ENCODE measurements around the gene ZNF516.

ZNF516 gene

GRCh38 chr18:76379226-76380126 lies 115.6 kb downstream of the ZNF516 start:
- DNase-seq, result no peak

DNA sequence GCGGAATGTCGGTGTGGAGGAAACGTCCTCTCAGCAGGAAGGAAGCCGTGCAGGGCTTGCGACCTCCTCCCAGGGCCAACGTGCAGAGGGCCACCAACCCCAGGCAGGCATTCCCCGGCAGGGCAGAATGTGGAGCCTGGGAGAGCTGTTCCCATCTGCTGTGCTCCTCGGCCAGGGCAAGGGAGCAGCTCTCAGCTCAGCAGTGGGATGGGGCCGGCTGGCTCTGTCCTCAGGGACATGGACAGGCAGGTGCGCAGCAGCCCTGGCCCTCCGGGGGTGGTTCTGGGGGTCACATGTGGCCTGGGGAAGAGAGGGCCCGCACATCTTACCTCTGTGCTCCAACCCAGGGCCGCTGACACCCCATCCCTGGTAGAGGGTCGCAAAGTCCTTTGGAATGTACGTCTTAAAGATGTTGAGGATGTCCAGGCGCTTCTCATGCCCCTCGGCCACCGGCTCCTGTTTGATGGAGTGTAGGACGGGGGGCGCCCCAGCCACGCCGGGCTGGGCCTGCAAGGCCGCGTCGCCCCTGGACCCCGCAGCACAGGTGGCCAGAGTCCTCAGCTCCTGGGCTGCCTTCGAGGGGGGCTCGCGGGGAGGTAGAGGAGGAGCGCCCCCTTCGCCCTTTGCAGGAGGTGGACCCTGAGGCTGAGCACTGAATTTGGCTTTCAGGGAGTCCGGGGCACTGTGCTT lies 116.4 kb downstream of the ZNF516 start:
- DNase-seq, result no peak

DNA sequence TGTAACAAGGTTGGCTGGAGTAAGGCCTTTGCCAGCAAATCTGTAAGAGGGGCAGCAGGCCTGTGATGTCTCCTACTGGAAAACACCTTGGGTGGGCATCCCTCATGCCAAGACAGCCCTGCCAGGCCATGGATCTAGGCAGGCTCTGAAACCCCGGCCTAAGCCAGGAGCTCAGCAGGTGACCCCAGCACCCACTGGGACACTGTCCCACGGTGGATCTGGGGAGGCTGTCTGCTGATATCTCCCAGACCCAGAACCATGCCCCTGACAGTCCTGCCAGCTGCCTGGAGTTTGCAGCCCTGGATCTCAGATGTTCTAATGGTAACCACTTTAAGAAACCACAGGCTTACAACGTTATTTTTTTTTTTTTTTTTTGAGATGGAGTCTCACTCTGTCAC lies 117.7 kb downstream of the ZNF516 start:
- DNase-seq, result no peak

GRCh38 chr18:76376668-76377358 lies 118.2 kb downstream of the ZNF516 start:
- no peak for DNase-seq

DNA sequence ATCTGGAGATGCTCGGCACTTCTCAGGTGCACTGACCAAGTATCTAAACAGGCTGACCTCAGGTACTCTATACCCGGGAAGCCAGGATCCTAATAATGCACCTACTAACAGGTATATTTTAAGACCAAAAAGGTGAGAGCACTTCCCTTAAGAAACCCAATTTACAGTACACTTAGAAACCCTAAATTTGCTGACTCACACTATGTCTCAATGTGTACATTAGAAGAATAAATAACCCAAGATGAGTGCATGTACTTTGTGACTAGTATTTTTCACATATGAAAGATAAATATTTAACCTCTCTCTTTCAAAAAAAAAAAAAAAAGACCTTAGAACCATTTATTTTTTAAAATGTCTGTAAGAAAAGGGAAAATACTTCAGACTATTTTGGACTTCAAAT lies 118.8 kb downstream of the ZNF516 start:
- DNase-seq, result peak; percentile 16

- no peak for DNase-seq
Observed at GRCh38 chr18:76374330-76375281, 120.4 kb downstream of the ZNF516 start.

DNA sequence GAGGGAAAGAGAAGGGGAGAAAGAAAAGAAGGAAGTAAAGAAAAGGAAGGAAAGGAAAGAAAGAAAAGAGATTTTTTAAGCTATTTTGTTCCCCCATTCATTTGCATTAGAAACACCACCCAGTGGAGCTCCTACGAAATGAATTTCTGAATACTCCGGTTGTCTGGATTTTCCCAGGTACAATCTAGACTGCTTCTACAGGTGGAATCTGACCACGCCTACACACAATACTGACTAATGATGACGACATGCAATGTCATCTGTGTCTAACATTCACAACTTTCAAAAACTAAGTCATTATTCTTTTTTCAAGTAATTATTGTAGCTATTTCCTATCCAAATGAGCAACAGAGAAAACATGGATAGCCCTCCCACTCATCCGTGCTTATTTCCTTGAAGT lies 121.7 kb downstream of the ZNF516 start:
- no peak for DNase-seq

DNA sequence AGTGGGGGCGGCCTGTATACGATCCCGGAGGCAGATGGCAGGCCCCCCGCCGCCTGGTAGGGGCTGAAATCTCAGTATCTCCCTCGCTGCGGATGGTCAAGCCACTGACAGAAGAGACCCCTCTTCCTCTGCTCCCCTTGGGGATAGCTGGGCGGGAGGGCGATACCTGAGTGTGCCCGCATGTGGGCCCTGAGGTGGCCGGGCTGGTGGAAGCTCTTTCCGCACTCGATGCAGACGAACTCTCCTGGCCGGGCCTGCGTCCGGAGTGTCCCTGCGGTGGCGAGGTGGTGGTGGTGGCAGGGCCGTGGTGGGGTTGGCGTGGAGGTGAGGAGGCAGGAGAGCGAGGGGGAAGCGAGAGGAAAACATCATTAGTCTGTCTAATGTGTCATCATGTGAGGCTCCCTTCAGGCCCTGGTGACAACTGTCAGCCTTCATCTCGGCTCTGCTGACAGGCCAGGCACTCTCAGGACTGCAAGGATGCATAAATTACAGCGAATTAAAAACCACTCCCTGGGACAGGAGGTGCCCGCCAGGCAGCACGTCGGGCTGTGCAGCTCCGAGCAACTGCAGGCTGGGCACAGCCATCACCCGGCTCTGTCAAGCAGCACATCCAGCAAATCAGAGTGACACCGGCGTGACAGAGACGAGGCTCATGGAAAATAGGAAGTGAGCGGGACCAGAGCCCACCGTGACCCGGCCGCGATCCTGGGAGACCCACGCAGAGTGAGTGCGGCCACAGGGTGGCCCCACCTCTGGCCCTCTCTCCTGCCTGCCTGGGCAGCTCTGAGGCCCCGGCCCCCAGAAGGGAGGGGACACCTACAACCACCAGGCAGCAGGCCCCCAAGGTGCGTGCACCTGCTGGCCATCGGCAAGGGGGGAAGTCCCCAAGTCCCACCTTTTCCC lies 123.5 kb downstream of the ZNF516 start:
- no peak for DNase-seq

- no peak for DNase-seq
Observed at GRCh38 chr18:76370686-76371085, 124.4 kb downstream of the ZNF516 start.

DNA sequence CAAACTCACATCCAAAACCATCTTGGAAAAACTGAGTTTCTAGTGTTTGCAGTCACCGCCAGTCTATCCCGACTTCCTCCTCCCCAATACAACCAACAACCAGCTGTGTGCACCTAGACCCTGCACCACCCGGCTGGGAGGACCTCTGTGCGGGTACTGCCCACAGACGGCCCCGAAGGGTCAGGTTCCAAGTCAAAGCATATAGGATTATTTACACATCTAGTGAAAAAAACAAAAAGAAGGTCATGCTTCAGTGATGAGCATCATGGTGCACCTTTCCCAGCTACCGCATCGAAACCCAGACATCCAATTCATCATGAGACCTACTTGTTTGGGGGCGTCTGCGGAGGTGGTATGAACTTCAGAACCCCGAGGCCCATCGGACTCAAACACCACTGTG lies 124.8 kb downstream of the ZNF516 start:
- no peak for DNase-seq

DNA sequence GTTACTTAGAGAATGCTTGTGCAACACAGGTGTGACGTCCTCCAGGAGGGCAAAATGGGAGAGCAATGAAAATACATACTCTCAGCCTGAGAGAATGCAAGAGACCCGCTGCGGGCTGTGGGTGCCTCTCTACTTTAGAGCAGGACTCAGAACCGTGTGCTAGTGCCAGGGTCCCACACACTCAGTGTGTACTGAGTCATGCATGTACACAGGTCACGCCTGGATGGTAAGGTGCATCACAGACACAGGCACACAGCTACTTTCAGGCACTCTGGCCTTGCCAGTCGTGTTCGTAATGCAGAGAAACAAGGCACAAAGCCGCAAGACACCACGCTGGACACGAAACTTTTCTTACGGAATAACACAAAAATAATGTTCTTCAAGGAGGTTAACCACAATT lies 125.3 kb downstream of the ZNF516 start:
- no peak for DNase-seq

DNA sequence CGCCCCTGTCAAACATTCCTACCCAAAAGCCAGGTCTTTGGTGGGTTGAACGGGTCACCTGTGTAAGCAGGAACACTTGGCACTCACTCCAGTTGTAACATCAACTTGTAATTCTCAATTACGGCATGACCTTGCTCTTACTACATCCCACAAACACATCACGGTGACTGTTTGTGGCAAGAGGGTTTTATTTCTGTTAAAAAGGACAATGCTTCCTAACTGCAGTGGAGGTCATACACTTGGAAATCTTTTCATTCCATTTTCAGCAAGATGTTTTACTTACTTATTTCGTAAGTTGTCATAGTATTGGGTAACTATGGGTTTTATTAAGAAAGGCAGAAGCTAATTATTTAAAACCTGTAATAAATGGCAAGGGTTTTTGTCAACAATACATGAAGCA lies 126.1 kb downstream of the ZNF516 start:
- no peak for DNase-seq

DNA sequence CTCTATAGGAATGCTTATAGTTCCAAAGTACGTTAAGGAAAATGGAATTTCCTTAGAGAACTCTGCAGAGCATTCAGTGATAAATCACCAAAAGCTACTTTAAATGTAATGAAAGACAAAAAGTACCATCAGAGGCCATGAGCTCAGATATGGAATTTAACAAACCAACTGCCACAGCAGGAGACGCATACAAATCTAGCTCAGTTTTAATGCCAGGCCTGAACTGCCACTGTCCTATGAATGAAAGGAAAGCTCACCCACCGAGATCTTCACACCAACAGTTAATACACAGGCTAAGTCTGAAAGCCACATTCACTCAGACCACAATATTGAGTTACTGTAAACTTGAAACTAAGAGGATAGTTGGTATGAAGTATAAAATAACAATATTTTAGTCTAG lies 126.8 kb downstream of the ZNF516 start:
- DNase-seq, result no peak

DNA sequence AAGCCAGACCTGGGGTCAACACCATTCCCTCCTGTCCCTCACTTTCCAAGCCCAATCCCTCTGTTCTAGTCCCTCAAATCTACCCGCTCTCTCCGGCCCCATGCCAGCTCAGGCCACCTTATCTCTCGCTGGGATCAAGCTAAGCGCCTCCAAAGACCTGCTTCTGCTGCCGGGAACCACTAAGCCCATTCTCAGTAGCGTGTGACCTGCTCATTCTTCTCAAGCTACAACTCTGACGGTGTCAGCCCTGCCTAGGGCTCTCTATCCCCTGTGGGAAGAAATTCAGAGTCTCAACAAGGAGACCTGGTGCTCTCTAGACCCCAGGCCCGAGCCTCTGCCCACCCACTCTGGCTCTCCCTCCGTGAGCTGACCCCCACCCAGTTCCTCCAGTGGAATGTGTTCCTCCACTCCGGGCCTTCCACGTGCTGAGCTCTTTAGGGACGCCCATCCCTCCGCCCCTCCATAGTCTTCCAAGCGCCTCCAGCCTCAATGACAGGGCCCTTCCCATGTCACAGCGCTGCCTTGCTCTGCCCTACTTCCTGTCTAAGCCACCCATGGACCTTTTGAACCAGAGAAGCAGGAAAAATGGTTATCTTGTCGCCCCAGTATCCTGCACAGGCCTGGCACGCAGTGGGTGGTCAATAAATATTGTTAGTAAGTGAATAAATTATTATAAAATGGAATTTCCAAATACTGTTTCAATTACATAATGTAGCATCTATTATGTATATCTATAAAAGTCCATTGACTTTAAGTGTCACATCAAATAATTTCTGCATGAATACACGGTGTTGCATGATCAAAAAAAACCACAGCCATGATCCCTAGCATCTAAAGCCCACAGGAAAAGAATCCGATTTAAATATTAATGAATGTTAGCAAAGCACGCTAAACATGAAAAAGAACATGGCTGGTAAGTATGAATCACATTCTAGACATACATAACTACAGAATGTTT lies 127.6 kb downstream of the ZNF516 start:
- no peak for DNase-seq

GRCh38 chr18:76365561-76365960 lies 129.5 kb downstream of the ZNF516 start:
- DNase-seq, result no peak

GRCh38 chr18:76364282-76365259 lies 130.5 kb downstream of the ZNF516 start:
- no peak for DNase-seq

DNA sequence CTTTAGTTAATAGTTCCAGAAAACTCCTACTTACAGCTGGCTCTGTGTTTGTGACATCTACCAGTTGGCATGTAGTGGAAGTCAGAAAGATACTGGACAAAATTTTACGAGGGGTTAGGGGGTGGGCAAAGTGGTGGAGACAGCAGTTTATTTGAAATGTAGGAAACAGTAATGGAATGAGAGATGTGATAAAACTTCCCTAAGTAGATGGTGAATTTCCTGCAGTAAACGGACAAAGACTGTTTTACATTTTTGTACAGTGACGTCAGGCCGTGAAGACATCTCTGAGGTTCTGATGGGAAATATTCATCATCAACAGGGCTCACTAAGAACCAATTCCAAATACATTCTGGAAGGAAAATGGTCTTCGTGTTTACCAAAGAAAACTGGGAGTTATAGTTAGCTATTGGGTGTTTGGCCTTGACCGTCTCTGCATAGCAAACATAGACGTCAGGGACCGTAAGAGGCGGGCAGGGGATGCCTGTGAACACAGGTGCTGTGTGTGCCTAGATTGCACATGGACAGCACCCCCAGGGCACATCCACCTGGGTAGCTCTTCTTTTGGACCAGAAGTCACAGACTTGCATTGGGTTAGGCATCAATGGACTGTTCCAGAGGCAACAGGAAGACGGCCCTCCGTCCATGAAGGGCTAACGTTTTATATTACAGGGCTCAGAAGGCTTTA lies 131.5 kb downstream of the ZNF516 start:
- DNase-seq, result no peak

DNA sequence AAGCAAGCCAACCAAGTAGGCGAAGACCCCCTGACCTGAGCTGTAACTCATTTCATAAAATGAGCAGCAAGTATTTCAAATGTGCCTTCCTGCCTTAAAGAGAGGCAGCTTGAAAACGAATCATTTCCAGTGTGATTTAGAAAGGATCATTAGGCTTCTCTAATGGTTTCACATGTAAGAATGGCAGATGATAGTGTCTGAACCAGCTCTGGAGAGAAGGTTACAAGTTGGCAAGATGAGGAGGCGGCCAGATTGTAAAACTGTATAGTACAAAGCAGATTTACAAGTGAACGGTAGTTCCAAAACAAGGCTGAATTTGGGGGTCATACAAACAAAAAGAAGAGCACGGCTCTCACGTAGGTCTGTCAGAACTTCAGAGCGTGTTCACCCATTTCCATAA lies 132.4 kb downstream of the ZNF516 start:
- DNase-seq, result no peak
